B cell (primary cell): ENCODE data around the gene SMIM41.

Source experiments
- CTCF ChIP-seq: fragments of 200-600 bp; IDR thresholded peaks from one replicate; pipeline ENCODE4 v1.8.0; 2022; ENCODE audit warnings: antibody characterized with exemption, mild to moderate bottlenecking
- EZH2 ChIP-seq: IDR thresholded peaks from 2 replicates; pipeline ENCODE4 v1.6.1; 2012; ENCODE audit warnings: borderline replicate concordance, low read depth, mild to moderate bottlenecking, moderate library complexity, low read length; ENCODE audit not compliant: insufficient read depth, poor library complexity, severe bottlenecking

- no peak for TF ChIP-seq CTCF
- no peak for TF ChIP-seq EZH2
Measured at GRCh38 chr12:52132754-52133161, 53.3 kb downstream of the SMIM41 start.
